Measurements from ENCODE around the gene POLR1G. TPM values are rescaled to one million over a fixed set of nuclear protein-coding genes. Genes with fewer than 3 reads are reported as not detected.
A peak's percentile ranks its signal among the peaks of the same experiment; 100 is the strongest.

POLR1G gene
- total and polyA plus RNA-seq, 2 experiments from 2014 or later, result 33.0 to 85.9 TPM

DNA sequence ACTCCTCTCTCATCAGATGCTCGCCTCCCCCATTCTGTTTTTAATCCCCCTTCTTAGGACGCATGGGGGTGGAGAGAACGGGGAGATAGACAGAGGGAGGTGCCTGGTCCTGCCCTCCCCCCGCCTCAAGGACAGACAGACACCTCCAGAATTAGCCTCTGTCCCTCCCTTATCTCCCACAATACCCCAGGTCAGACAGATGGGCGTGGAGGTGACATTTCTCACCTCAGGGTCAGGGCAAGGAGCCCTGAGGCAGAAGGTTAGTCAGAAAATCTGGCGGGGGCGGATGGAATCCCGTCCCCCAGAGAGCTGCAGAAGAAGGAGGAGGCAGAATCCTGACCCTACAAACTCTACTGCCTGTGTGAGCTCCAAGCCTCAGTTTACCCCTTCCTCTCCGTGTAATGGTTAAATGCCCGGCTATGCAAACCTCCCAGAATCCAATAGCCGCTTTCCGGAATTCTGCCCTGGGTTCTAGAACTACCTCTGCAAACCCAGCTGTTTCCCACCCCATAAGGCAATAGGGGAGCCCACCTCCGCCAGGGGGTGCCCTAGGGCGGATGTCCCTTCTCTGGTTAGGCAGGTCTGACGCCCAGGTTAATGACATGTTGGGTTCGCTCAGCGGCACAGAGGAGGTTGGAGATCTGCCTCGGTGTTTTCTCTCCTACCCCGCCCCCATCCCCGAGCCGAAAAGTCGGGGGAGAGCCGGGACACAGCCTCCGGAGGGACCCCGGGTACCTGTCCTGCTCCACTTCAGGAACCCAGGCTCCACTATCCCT lies 2.5 kb upstream of the POLR1G start (continued):
- TF ChIP-seq ZNF462 (CRISPR knock-in tag; IDR thresholded peaks at IDR 0.05) (no peak), POLR2AphosphoS5 (IDR thresholded peaks at IDR 0.05; ENCODE audit: low read depth) (no peak)

- peak within 1 kb of the TSS; percentile 99 for H3K27ac Mint-ChIP-seq
- ATAC-seq, result peak; percentile 64
Measured at GRCh38 chr19:45404557-45405434, 1.6 kb upstream of the POLR1G start, which contains the start of gene PPP1R13L. PPP1R13L (minus strand) TSS chr19:45405069; CDS start chr19:45398318, 6,751 bp downstream.

More at GRCh38 chr19:45404557-45405434, 1.6 kb upstream of the POLR1G start, which contains the start of gene PPP1R13L:
- peaks cover 33% of the 10 kb centered on the region for H3K27me3 Mint-ChIP-seq (ENCODE audit: insufficient read depth, low read depth, poor library complexity)
- H3K9me3 Mint-ChIP-seq, result no peaks in the 10 kb centered on the region
- Histone ChIP-seq H3F3A (replicated peaks; ENCODE audit: low read depth) (peaks cover 27% of the 10 kb centered on the region; the same call in 1 of the 2 replicates), H3K9me2 (ENCODE audit: insufficient read depth) (no peaks in the 10 kb centered on the region), H3K27me3 (ENCODE audit: insufficient read depth) (peaks cover 26% of the 10 kb centered on the region), H3K36me3 (ENCODE audit: insufficient read depth) (no peaks in the 10 kb centered on the region), H3K4me2 (peak within 1 kb of the TSS; percentile 99), H4K20me1 (replicated peaks; ENCODE audit: insufficient read depth) (peaks cover 18% of the 10 kb centered on the region; the same call in 1 of the 2 replicates), H3K27ac (ENCODE audit: low read depth) (peak within 1 kb of the TSS; percentile 94), H3K79me2 (replicated peaks; ENCODE audit: insufficient read depth) (peaks cover 13% of the 10 kb centered on the region), H2AFZ (peak within 1 kb of the TSS; percentile 92), H3K4me1 (ENCODE audit: insufficient read depth) (peaks cover 24% of the 10 kb centered on the region), H3K4me3 (peak within 1 kb of the TSS; percentile 88)
- peaks cover 20% of the 10 kb centered on the region for H3K36me3 Mint-ChIP-seq (ENCODE audit: low read depth)
- peak; percentile 97 for DNase-seq (ENCODE audit: low spot score)
- peaks cover 26% of the 10 kb centered on the region for H3K4me1 Mint-ChIP-seq
- TF ChIP-seq CREB1 (CRISPR knock-in tag; IDR thresholded peaks at IDR 0.05; ENCODE audit: low read depth), result peak; percentile 55; the same call in 1 of the 2 replicates
- TF ChIP-seq POLR2AphosphoS5 (IDR thresholded peaks at IDR 0.05; ENCODE audit: low read depth), result peak; percentile 40; the same call in 1 of the 2 replicates
- no peak for TF ChIP-seq NANOG (IDR thresholded peaks at IDR 0.05; ENCODE audit: borderline replicate concordance)
- peak within 1 kb of the TSS; percentile 97 for H3K4me3 Mint-ChIP-seq
